HG02763 (cell line): ENCODE data around the gene SLC44A1.

Experiments
- ATAC-seq: cut with Tn5 transposase; IDR thresholded peaks from one replicate; pipeline ENCODE4 v1.9.1; 2021; ENCODE audit warnings: mild to moderate bottlenecking, moderate library complexity; ENCODE audit not compliant: unreplicated experiment

SLC44A1 gene

DNA sequence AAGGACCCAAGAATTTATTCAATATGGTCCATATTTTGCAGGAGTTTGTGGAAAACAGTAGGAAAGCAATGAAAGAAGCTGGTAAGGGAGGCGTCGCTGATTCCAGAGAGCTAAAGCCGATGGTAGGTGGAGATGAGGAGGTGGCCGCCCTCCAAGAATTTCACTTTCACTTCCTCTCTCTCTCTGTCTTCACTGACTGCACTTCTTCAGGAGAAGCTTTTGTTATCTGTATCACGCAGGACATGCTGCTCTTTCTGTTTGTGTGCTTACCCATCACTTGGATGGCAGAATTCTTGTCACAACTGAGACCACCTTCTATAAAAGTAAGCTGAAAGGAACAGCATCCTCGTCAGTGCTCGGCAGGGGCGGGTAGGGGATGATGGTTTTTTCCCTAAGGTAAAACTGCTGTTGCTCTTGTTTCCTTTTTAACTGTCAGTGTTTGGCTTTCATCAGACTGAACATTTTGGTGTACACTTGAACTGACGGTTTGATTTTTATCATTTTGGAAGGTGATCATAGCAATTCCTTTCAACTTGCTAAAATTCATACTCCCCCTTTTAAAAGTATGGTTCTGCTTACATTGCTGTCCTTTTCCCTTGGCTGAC is 141.0 kb downstream of the SLC44A1 start:
- ATAC-seq, result peak; percentile 98

DNA sequence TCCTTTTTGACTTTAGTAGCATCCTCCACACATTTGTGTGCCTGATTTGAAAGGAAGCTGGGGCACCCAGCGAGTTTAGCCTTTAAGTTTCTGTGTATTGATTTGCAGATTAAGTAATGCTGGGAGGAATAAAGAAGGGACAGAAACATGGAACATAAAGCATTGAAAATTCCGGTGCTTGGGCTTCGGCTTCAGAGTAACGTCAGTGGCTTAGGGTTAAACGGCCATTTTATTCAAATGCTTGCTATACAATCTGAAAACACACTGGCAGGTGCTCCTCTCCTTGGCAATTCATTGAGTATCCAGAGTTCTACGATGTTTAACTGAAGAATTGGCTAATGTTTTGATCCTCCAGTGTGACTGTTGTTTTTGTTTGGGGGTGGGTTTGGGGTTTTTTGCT is 145.3 kb downstream of the SLC44A1 start:
- ATAC-seq, result no peak

DNA sequence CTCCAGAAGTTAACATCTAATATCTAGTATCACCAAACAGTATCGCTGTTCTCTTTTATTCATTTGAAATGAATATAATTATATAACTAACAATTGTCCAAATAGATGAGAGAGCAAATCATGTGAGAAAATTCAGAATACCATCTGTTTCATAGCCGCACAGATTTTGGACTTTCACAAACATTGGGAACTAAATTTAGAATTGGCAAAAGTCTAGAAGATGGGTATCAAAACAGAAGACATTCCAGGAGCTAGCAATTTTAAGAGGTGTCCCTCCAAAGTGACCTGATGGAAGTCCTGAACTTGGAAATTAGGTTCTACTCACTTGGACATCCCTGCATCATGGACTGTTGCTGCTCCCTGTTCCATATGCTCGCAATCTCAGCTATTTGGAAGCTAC is 146.4 kb downstream of the SLC44A1 start:
- ATAC-seq, result no peak

DNA sequence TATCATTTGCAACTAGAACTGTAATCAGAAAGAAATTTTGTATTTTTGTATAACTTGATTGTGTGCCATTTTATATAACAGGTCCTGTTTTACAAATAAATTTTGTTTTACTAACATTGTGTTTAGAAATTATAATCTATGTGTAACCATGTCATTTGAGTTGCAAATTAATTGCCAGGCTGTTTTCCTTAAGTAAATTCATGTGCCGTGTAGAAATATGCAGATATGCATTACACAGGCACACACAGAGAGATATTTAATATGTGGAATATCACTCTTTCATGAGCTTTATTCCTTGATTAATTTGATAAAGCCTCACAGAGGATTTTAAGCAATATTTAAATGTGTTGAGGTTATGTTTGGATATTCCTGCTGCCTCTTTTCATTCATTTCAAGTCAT is 146.8 kb downstream of the SLC44A1 start:
- ATAC-seq, result no peak

DNA sequence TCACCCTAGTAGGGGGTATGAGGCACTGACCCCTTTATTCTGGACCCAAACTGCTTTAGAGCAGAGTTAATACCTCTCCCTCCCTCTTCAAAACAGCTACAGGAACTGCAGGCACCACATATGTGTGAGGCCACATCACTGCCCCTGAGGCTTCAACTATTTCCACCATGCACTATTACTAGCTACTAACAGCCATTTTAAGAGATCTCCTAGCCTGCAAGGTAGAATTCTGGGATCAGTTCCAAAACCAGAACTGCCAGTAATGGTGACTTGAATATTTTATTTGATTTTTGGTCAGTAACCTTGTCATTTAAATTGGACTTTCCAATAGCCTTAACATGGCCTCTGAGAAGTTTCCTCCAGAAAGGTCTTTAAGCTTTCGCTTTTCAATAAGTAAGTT is 148.1 kb downstream of the SLC44A1 start:
- no peak for ATAC-seq

DNA sequence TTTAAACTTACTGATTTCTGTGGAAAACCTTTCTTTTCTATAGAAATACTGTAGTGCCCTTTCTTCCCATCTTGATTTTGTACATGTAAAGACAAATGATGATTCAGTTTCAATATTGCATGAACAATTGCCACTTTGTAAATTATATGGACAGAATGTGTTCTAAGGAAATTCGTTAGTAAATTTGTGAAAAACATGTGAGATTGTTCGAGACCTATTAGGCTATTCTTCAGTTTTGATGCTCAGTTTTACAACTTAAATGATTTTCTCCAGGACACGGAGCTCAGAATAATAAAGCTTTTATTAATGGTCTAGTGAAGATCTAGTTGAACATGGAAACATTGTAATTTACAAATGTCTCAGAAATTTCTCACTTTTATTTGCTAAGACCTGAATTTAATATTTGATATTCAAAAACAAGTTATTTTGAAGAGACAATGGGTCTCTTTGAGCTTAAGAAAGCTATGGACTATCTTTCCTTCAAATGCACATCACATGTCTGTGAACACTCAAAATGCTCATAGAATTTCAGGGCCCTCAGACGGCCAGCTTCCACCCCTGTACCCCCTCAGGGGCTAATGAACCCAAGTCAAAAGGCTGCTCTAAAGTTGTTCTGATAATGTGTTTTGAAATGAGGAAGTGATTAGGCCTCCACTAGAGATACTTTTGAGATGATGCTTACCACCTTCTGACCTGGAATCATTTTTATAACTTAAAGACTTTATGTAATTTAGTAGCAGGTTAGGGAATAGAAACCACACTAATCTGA is 149.3 kb downstream of the SLC44A1 start:
- ATAC-seq, result no peak

DNA sequence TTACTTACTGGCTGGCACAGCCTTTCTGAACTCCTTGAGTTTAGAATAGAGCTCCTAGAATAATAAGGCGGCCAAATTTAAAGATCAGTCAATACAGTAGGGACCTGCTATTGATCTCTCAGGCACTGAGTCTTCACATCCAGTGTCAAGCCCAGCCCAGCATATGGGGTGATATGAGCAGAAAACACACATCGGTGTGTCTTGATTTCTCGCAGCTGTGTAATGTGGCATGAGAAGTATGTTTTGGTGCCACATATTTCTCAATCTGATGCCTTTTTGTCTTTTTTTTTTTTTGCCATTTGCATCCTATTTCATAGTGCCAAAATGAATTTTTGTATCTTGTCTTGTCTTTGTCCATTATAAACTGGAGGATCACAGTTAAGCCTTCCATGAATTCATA is 152.0 kb downstream of the SLC44A1 start:
- ATAC-seq, result no peak

DNA sequence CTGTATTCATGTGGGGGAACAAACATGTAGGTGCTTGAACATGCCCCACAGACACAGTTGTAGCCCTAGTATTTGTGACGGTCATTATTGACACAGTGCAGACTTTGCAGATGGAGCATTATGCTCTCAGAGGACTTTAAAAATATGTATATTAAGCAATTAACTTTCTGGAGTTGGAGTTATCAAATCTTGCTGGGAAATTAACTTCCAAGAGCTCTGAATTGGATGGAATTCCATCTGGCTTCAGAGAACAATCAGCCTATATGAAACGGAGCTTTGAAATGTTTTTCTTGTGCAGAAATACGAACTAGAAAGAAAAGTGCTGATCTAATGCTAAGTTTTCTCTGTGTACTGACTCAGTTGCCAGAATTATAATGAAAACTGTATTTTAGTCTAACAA is 152.4 kb downstream of the SLC44A1 start:
- no peak for ATAC-seq

DNA sequence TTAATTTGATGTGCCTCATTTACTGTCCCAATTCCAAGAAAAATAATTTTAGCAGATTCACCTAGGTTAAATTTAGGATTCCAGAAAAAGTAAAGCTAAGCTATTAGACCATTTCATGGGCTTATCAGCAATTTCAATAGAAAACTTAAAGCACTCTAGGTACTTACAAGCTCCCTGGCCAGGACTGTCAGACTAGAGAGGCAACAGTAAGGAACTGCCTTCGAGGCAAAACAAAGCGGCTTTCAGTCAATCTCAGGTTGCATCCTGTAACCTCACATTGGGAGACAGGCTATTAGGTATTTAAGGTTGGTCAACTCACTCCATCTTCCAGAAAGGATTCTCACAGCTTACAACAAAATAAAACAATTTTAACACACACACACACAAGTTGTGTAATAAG is 154.7 kb downstream of the SLC44A1 start:
- no peak for ATAC-seq

DNA sequence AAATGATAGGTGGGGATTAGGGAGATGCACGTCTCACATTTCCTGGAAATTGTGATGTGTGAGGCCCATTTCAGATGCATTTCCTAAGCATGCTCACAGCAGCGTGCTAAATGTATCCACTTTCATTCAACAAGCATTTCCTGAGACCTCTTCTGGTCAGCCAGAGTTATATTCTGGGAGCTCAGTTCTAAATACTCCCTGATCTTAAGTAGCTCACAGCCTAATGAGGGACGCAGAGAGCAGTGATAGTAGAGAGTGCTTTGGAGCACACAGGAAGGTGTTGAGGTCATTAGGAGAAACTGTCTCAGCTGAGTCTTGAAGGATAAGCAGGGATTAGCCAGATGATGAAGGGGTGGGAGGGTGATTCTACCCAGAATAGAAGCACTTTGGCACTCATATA is 157.2 kb downstream of the SLC44A1 start:
- no peak for ATAC-seq

DNA sequence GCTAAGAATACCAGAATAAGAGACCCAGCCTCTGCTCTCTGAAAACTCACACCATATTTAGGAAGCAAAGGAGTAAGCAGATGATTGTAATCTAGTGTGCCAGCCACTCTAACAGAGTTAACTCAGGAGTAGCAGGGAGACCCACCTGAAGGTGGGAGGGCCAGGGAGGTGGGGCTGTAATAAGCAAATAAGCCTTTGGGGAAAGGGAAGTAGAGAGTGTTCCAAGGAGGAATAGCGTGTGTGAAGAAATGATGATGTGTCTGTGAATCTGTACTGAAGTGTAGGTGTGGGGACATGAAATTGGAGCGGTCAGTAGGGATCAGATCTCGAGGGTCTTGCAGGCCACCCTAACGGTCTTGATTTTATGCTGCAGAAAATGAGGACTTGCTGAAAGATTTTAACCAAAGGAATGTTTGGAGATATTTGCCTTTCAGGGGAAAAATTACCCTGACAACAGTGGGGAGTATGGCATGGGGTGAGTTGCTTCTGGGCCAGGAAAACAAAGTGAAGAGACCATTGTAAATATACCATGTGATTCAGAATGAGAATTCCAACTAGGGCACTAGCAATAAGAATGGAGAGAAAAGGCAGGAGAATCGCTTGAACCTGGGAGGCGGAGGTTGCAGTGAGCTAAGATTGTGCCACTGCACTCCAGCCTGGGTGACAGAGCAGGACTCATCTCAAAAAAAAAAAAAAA is 159.2 kb downstream of the SLC44A1 start:
- ATAC-seq, result no peak

DNA sequence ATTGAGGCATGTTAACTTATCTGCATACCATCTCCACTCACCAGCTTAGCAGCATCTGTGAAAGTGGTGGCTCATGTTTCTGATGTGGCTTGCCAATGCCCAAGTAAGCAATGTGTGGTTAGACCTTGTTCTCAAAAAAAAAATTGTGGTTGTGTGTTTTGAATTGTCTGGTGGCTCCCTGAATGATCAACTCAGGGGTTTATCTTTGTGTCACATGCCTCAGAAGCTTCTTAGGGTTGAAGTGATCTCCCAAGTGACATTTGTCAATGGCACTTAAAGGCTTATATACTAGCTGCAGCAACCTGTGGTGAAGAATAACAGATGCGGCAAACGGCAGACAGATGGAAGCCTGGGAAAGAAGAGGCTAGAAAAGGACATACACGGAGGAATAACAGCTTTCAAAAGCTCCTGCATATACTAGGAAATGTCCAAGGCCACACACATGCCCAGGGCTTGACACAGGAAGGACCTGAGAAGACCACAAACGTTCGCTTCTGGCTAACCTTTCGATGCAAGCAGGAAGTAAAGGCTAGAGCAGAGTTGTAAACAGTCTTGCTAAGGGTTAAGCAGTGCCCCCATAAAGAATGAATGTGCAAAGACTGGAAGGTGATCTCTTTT is 161.2 kb downstream of the SLC44A1 start:
- peak; percentile 97 for ATAC-seq

DNA sequence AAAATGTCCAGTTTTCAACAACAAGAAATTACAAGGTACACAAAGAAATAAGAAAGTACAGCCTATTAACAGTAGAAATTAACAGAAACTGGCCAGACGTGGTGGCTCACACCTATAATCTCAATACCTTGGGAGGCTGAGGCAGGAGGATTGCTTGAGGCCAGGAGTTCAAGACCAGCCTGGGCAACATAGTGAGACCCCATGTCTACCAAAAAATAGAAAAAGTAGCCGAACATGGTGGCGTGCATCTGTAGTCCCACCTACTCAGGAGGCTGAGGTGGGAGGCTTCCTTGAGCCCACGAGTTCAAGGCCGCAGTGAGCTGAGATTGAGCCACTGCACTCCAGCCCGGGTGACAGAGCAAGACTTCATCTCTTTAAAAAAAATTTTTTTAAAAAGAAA is 161.9 kb downstream of the SLC44A1 start:
- no peak for ATAC-seq

DNA sequence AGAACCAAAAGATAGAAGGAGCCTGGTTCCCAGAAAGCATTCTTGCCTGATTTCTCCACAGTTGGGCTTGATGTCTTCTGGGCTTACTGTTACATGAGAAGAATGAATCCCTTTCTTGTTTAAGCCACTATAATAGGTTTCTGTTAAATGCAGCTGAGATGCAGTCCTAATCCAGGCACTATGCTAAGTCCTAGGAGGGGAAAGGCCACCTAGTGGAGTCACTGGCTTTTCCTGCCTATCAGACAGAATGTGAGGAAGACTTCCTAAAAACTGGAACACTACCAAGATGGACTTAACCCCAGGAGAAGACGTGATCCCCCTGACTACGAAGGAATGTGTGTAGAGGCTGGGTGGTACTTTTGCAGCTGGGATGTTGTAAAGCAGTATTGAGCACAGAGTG is 169.1 kb downstream of the SLC44A1 start:
- ATAC-seq, result no peak

DNA sequence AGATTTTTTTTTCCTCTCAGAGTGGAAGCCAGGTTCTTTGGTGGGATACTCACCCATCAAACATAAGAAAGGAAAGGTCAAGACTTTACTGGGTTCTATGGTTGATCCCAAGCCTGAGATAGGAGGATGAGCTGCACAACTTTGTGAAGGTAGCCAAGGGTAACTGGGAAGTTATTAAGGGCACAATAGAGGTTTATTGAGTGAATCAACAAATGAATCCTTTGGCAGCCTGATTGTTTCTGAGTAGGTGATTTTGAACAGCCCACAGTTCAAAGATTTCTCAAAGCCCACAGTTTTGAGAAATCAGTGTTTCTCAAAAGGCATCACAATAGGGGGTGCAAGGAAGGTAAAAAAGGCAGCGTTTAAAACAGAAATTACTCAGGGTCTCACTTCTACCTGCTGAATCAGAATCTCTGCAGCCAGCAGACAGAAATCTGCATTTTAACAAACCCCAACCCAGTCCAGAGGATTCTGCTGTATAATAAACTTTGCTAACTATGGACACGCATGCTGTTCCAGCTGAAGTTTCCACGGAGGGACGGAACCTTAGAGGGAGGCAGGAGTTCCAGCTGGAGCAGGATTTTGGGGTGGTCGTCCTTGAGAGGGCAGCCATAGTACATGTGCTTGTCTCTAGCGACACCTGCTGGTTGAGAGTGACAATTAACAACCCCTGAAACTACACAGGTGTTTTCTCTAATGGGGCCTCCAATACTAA is 170.7 kb downstream of the SLC44A1 start:
- peak; percentile 46 for ATAC-seq

DNA sequence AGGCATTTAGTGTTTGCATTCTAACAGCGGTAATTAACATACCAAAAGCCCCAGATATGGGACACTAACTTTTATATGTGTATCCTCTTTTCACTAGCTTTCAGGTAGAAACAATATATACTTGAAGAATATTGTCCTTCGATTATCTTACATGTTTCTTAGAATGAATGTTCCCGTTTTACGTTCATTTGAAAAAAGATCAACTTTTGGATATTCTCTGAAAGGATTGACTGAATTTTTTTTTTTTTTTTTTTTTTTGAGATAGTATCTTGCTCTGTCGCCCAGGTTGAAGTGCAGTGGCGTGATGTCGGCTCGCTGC is 171.2 kb downstream of the SLC44A1 start:
- ATAC-seq, result no peak

DNA sequence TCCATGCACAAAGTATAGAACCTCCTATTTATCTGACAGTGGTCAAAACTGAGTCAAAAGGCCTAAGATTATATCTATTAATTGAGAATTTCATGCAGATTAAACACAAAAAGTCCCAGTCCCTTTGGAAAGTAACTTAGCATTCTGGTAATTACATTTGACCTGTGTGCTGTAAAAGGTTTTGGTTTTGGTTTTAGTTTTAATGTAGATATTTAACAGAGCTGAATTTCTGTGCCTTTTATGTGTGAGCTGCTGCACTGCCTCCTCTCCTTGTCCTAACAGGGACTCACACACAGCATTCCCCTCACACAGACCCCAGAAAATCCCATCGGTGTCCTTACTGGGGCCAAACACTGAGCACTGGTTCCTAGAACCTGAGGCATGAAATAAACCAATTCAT is 172.4 kb downstream of the SLC44A1 start:
- ATAC-seq, result no peak

DNA sequence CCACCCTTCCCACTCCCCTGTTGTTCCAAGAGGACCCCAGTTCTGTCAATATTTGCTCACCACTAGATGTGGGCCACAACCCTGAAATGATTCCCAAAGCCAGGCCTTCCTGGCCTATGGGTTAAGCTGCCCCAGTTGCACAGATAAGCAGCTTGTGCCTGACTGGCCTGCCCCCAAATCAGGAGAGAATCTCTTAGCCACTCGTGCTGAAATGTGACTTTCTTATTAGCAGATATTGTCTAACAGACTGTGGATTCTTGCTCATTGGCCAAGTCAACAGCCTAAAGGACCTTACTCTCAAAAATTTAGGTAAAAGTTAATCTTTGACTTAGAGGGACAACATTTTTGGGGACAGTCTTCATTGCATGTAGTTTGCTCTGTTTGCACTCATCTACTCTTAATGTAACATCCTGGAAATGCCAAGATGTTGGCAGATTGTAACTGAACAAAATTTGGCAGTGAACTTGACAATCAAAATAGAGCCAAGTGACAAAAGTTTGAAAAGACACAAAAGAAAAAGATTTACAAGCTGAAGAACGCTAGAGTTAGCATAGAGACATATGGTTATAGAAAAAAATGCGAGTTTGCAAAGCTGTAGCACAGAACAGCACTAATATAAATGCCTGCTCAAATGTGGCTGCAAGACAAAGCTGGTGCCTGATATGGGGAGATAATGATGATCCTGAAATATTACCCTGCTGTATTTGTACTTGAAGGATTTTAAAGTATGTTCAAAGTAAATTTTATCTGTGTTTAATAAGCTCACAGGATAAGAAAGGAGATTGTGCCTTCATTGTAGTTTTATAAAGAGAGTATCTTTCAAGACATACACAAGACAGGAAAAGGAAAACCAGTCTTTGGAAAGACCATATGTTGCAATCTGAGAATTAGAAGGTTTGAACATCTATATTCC is 174.4 kb downstream of the SLC44A1 start:
- ATAC-seq, result no peak

DNA sequence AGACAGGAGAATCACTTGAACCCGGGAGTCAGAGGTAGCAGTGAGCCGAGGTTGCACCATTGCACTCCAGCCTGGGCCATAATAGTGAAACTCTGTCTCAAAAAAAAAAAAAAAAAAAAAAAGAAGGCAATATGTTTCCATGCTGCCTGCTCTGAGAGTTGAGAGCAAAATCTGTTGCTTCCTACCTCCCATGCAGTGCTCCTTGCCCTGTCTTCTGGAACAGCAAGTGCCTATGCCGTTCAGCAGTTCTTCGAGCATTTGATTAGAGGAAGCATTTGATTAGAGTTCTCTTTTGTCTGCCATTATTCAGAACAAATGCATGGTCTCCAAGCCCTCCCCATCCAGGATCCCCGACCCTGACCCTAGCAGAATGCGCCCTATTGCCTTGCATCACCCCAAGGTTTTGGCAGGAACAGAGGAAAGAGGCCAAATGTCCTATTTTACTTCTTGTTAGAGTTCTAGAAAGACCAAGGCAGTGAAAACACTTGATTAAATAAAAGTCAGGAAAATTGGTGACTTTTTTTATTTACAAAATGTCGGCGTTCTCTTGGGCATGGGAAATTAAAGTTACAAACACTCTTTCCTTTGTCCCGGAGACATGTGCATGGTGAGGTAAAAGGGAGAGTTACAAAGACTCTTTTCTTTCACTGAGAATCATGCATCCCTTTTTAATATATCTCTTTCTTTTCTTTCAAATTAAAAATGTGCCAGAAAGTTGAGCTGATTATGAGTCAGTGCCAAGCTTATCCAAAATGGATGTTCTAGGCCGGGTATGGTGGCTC is 175.6 kb downstream of the SLC44A1 start:
- ATAC-seq, result no peak

DNA sequence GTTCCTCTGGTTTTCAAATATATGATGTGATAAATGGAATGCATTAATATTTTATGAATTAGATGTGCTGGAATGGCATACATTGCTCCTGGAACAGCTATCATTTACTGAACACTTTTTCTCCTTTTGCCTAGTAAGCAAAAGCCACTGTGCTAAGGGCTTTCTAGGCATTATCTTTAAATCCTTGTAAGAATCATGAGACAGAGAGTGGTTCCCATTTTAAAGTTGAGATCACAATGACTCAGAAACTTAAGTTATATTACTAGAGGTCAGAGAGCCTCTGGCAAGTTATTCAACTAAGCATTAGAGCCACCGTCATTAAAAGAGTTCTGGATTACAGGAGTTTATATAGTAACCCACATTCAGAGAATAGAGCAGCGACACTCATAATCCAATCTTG is 176.7 kb downstream of the SLC44A1 start:
- ATAC-seq, result no peak
